Measurements from ENCODE around the gene CACNA2D1. TPM values are rescaled to one million over a fixed set of nuclear protein-coding genes. Genes with fewer than 3 reads are reported as not detected.

Gene CACNA2D1
- total RNA-seq, 4 donors from 2014 or later = 34.4 to 128 (median 67.9) TPM

DNA sequence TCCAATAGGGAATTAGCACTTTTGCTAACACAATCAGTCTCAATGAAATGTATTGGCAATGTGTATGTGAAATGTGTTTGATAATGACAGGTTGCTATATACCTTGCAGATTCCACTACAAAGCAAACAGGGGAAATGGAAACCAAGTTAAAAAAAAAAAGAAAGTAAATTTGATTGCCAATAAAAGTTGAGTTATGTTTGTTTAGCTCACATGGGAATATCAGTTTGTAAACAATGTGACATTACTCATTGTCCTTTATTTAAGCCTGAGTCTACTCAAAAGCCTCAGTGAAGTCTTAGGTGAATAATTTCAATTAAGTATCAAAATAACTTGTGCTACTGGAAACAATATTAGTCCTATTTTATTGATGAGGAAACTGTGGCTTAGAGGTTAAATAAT lies 285.2 kb downstream of the CACNA2D1 start:
- Histone ChIP-seq H3K4me1 (no peaks in the 10 kb centered on the region), H3K27me3 (no peaks in the 10 kb centered on the region), H3K4me3 (replicated peaks in 1 of 3) (no peak overlapping the region), H3K9me3 (no peaks in the 10 kb centered on the region), H3K36me3 (no peaks in the 10 kb centered on the region), H3K27ac (no peak overlapping the region)
- no peak for DNase-seq
- TF ChIP-seq POLR2A (IDR thresholded peaks at IDR 0.05) = no peak
- TF ChIP-seq, protein P1, sequence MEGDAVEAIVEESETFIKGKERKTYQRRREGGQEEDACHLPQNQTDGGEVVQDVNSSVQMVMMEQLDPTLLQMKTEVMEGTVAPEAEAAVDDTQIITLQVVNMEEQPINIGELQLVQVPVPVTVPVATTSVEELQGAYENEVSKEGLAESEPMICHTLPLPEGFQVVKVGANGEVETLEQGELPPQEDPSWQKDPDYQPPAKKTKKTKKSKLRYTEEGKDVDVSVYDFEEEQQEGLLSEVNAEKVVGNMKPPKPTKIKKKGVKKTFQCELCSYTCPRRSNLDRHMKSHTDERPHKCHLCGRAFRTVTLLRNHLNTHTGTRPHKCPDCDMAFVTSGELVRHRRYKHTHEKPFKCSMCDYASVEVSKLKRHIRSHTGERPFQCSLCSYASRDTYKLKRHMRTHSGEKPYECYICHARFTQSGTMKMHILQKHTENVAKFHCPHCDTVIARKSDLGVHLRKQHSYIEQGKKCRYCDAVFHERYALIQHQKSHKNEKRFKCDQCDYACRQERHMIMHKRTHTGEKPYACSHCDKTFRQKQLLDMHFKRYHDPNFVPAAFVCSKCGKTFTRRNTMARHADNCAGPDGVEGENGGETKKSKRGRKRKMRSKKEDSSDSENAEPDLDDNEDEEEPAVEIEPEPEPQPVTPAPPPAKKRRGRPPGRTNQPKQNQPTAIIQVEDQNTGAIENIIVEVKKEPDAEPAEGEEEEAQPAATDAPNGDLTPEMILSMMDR (IDR thresholded peaks at IDR 0.05) = no peak
- intact Hi-C loops (cut with DNase I) = no loop called here

DNA sequence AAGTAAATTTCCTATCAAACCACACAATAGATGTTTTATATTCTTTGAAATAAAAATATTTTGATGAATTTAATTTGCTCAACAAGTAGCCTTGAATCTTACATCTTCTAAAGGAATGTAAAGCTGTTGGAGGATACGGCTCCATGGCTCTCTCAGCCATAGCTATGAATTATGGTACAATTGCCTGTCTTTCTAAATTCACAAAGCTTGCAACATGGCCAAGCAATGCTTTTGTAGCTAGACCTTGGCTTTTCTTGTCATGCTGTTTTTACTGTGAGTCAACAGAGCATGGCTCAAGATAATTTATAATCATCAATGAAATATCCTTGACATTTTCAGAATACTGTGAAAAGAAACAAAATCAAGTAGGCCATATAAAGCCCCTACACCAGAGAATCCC lies 286.7 kb downstream of the CACNA2D1 start:
- intact Hi-C loops (cut with DNase I) = no loop called here
- Histone ChIP-seq H3K27ac (no peak overlapping the region), H3K4me1 (peaks cover 0 to 5% of the 10 kb centered on the region in 2 donors), H3K9me3 (no peaks in the 10 kb centered on the region), H3K36me3 (no peaks in the 10 kb centered on the region), H3K27me3 (no peaks in the 10 kb centered on the region), H3K4me3 (replicated peaks in 1 of 3) (no peak overlapping the region)
- 97% methylated on average over 1 of the region's 1 CpG for WGBS, 2 donors
- DNase-seq = no peak
- TF ChIP-seq, protein P1 (IDR thresholded peaks at IDR 0.05) = no peak
- no peak for TF ChIP-seq POLR2A (IDR thresholded peaks at IDR 0.05)

DNA sequence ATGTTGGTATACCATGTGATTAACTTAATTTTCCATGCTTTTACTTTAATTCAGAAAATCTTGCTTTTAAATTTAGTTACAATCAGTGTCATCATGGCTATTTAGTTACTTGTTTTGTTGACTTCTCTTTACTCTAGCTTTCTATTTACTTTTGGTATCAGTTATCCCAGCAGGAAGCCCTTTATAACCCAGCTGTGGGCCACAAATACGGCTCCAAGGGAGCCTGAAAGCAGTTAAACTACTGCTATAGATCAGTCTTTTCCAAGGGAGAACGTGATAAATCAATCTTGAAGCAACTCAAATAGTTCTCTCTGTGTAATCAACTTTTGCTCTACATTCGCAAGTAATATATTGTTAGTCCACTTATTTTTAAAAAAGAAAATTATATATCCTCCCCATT lies 287.4 kb downstream of the CACNA2D1 start:
- intact Hi-C loops (cut with DNase I) = no loop called here
- no peak for DNase-seq
- Histone ChIP-seq H3K27me3 (no peaks in the 10 kb centered on the region), H3K27ac (no peak overlapping the region), H3K4me1 (peaks cover 0 to 8% of the 10 kb centered on the region in 2 donors), H3K36me3 (no peaks in the 10 kb centered on the region), H3K4me3 (replicated peaks in 1 of 3) (no peak overlapping the region), H3K9me3 (no peaks in the 10 kb centered on the region)
- TF ChIP-seq, protein P1 (IDR thresholded peaks at IDR 0.05) = no peak
- no peak for TF ChIP-seq POLR2A (IDR thresholded peaks at IDR 0.05)
- 78 to 86% methylated on average over 3 of the region's 3 CpGs for WGBS, 2 donors

DNA sequence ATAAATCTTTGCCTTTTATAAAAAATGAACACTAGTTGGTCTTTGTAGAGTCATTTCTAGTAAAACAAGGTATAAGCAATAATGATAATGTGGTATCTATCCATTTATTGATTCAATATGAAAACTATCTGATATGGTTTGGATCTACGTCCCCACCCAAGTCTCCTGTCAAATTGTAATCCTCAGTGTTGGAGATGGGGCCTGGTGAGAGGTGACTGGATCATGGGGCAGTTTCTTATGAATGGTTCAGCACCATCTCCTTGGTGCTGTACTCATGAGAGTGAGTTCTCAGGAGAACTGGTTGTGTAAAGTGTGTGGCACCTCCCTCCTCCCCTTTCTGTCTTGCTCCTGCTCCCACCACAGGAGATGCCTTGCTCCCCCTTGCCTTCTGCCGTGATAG lies 288.8 kb downstream of the CACNA2D1 start:
- H3K4me3 ChIP-seq (replicated peaks in 1 of 3) = no peak overlapping the region
- DNase-seq = no peak
- no peaks in the 10 kb centered on the region for H3K9me3 ChIP-seq
- WGBS, 2 donors = 72 to 77% methylated on average over 2 of the region's 2 CpGs
- no peaks in the 10 kb centered on the region for H3K36me3 ChIP-seq
- intact Hi-C loops (cut with DNase I) = no loop called here
- peaks cover 0 to 9% of the 10 kb centered on the region in 2 donors for H3K4me1 ChIP-seq
- TF ChIP-seq, protein P1 (IDR thresholded peaks at IDR 0.05) = no peak
- TF ChIP-seq POLR2A (IDR thresholded peaks at IDR 0.05) = no peak
- no peak overlapping the region for H3K27ac ChIP-seq
- H3K27me3 ChIP-seq = no peaks in the 10 kb centered on the region

DNA sequence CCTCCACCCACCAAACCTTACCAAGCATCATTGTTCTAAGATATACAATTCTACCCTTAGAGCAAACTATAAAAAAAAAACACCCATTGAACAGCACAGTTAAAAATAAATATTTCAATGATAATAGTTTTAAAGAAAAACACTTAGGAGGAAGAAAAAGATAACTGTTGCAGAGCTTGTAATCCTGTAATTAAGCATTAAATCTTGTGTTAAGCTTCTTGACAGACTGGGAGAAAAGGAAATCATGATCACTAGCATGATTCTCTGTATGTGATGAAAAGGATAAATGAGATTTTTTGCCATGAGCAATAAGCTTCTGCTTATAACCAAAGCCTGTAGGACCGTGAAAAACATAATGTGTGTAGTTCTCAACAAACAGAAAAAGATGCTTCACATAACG lies 289.8 kb downstream of the CACNA2D1 start:
- H3K4me1 ChIP-seq = peaks cover 0 to 9% of the 10 kb centered on the region in 2 donors
- WGBS, 2 donors = 92 to 93% methylated on average over 2 of the region's 2 CpGs
- no peaks in the 10 kb centered on the region for H3K9me3 ChIP-seq
- H3K4me3 ChIP-seq (replicated peaks in 1 of 3) = no peak overlapping the region
- H3K36me3 ChIP-seq = no peaks in the 10 kb centered on the region
- H3K27me3 ChIP-seq = no peaks in the 10 kb centered on the region
- no peak for DNase-seq
- intact Hi-C loops (cut with DNase I) = no loop called here
- no peak overlapping the region for H3K27ac ChIP-seq
- TF ChIP-seq POLR2A (IDR thresholded peaks at IDR 0.05) = no peak
- TF ChIP-seq, protein P1 (IDR thresholded peaks at IDR 0.05) = no peak
